Measurements from ENCODE around the gene NT5DC1. TPM values are rescaled to one million over a fixed set of nuclear protein-coding genes. Genes with fewer than 3 reads are reported as not detected.

The NT5DC1 gene
- total RNA-seq, 1 donor from 2014 or later, result 38.8 TPM

DNA sequence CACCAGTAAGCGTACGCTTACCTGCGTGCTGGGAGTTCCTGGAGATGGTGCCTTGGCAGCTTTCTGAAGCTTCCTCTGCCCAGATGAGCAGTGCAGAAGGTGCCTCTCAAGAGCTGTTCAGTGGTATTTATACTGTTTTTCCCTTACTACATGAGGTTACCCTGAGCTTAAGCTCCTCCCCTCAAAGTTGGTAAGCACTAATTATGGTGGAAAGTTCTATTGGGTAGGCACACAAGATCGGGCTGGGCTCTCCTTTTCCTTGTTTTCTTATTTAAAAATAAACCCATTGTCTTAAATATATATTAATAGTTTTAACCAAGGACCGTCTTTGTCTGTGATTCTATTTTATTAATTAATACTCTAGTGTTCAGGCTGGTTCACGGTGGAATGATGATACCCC is 25.4 kb downstream of the NT5DC1 start, which contains the start of gene COL10A1:
Gene COL10A1 (minus strand): TSS at position 101 of the 400 bp plus-strand sequence. CDS start 640 bp downstream, outside the sequence.
- no peak for DNase-seq (ENCODE audit: low spot score)
- intact Hi-C loops (cut with DNase I), result loop anchor here (10.0 kb wide), 1 partner anchor 69 kb away; no protein-coding TSS in a partner anchor

GRCh38 chr6:116127771-116128493 is 27.3 kb downstream of the NT5DC1 start:
- DNase-seq (ENCODE audit: low spot score), result no peak
- intact Hi-C loops (cut with DNase I), result loop anchor here (10.0 kb wide), 1 partner anchor 67 kb away; no protein-coding TSS in a partner anchor

DNA sequence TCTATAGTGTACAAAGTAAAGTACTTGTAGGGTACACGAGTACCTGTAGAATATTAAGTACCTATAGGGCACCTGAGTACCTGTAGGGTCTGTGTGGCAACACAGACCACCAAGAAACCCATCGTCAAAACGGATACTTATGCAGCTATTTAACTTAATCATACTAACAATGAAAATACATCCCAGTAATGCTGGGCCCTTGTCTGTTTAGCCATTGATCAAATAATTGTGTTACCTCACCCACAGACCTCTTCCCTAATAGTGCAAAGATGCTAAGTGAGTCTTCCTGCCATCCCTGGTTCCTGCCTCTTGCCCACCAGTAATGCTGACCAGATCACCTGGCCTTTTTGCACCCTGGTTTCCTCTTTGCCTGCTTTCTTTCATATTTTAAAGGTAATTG is 32.8 kb downstream of the NT5DC1 start:
- DNase-seq (ENCODE audit: low spot score), result no peak
- intact Hi-C loops (cut with DNase I), result no loop called here

GRCh38 chr6:116136373-116136772 is 35.7 kb downstream of the NT5DC1 start:
- no peak for DNase-seq (ENCODE audit: low spot score)
- intact Hi-C loops (cut with DNase I), result no loop called here

- no peak for DNase-seq (ENCODE audit: low spot score)
- intact Hi-C loops (cut with DNase I), result no loop called here
Observed at GRCh38 chr6:116136933-116137340, 36.3 kb downstream of the NT5DC1 start.

- intact Hi-C loops (cut with DNase I), result no loop called here
- DNase-seq (ENCODE audit: low spot score), result no peak
Observed at GRCh38 chr6:116139917-116140316, 39.3 kb downstream of the NT5DC1 start.

GRCh38 chr6:116144605-116145004 is 44.0 kb downstream of the NT5DC1 start:
- no peak for DNase-seq (ENCODE audit: low spot score)
- intact Hi-C loops (cut with DNase I), result no loop called here

DNA sequence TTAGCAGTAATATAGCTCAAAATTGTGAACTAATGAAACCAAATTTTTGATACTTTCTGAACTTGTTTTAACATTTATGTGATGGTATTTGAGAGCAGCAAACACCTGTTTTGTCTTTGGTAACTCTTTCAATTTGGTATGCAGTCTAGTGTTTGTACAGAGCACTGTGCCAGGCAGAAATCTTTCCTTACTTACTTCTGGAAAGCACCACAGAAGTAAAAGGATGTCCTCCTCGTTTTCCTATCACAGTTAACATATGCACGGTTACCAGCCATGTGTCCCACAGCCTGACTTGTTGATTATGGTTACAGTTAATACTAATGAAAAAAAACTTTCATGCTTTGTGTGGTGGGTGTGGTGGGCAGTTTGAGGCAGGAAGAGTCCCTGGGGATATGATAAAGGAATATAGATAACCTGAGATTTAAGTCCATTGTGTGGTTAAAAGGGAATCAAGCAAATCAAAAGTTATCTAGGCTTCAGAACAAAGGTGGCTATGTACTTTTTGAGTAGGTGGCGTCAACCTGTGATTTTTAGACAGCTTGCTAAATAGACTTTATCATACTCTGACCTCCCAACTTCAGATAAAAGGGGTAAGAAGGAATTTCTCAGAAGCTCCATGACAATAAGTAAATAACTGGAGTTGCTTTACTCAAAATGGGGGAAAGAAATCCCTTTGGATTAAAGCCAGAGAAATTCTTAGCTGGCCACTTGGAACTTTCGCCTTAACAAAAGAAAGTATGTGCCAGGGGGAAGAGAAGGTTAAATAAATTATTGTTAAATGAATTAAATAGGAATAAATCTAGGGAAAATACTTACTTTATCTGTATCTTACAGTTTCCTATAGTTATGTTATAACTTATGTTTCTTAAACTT is 45.4 kb downstream of the NT5DC1 start:
- intact Hi-C loops (cut with DNase I), result no loop called here
- no peak for DNase-seq (ENCODE audit: low spot score)

DNA sequence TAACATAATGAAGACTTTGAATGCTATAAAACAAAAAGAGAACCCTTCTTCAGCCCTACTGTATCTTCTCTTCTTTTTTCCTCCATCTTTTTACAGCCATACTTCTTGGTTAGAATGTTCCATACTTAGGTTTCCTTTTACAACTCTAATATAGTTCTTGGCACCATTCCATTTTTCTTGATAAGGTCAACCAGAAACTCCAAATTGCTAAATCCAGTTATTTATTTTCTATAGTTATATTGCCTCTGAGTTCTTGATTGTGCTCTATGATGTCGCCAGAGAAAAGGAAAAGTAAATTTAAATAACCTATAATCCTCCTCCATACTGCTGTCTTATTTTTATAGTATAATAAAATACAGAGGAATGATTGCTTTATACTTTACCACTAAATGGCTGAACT is 52.0 kb downstream of the NT5DC1 start:
- no peak for DNase-seq (ENCODE audit: low spot score)
- intact Hi-C loops (cut with DNase I), result no loop called here

- DNase-seq (ENCODE audit: low spot score), result no peak
- intact Hi-C loops (cut with DNase I), result no loop called here
Observed at GRCh38 chr6:116154887-116155286, 54.2 kb downstream of the NT5DC1 start.

GRCh38 chr6:116156405-116157326 is 56.0 kb downstream of the NT5DC1 start:
- DNase-seq (ENCODE audit: low spot score), result no peak
- intact Hi-C loops (cut with DNase I), result no loop called here

- intact Hi-C loops (cut with DNase I), result no loop called here
- DNase-seq (ENCODE audit: low spot score), result no peak
Observed at GRCh38 chr6:116157391-116157790, 56.7 kb downstream of the NT5DC1 start.

DNA sequence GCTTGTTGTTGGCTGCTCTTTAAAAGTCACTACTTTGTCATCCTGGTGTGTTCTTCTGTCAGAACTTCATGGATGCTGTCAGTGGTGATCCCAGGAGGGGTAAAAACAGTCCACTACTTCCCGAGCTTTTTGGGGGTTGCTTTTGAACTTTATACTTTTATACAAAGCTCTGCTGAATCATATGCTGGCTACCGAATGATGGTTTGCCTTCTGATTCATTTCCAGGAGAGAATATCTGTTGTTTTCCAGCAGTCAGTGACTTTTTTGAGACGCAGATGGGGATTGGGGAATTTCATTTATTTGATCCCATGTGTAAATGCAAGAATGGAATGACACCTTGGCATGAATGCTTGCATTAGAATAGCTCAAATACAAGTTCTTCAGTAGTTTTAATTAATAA is 58.0 kb downstream of the NT5DC1 start:
- intact Hi-C loops (cut with DNase I), result no loop called here
- DNase-seq (ENCODE audit: low spot score), result no peak

DNA sequence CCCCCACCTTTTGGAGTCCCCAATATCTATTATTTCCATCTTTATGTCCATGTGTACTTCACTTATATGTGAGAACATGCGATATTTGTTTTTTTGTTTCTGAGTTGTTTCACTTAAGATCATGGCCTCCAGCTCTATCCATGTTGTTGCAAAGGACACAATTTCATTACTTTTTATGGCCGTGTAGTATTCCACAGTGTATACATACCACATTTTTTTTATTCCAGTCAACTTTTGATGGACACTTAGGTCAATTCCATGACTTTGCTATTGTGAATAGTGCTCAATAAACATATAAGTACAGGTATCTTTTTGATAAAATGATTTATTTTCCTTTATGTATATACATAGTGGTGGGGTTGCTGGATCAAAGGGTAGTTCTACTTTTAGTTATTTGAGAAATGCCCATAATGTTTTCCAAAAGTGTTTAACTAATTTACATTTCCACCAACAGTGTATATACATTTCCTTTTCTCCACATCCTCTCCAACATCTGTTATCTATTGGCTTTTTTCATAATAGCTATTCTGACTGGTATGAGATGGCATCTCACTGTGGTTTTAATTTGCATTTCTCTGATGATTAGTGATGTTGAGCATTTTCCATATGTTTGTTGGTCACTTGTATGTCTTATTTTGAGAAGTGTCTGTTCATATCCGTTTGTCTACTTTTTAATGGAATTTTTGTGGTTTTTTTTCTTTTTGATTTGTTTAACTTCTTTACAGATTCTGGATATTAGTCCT is 59.3 kb downstream of the NT5DC1 start:
- intact Hi-C loops (cut with DNase I), result no loop called here
- no peak for DNase-seq (ENCODE audit: low spot score)

GRCh38 chr6:116165596-116165995 is 64.9 kb downstream of the NT5DC1 start:
- no peak for DNase-seq (ENCODE audit: low spot score)
- intact Hi-C loops (cut with DNase I), result no loop called here

- intact Hi-C loops (cut with DNase I), result no loop called here
- no peak for DNase-seq (ENCODE audit: low spot score)
Observed at GRCh38 chr6:116166369-116166768, 65.7 kb downstream of the NT5DC1 start.

- DNase-seq (ENCODE audit: low spot score), result no peak
- intact Hi-C loops (cut with DNase I), result no loop called here
Observed at GRCh38 chr6:116168148-116168547, 67.5 kb downstream of the NT5DC1 start.

DNA sequence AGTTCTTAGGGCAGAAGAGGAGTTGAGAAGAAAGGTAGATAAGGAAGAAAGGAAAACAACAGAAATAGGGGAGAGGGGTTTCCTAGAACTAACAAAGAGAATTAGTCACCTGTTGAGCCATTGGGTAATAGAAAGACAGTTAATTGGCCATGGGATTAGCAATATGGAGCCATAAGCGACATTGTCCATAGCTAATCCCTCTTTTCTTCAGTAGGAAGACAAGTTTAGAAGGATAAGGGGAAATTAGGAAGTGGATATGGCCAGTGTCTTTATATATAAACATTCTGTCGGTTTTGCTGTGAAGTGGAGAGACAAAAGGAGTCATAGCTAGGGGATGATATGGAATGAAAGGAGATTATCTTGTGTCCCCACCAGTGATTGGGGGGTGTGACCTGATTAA is 69.2 kb downstream of the NT5DC1 start:
- no peak for DNase-seq (ENCODE audit: low spot score)
- intact Hi-C loops (cut with DNase I), result no loop called here

Data from cardiac septum (tissue), 1 donor.